ENCODE results near the gene PPP2R5A. TPM values are rescaled to one million over a fixed set of nuclear protein-coding genes. Genes with fewer than 3 reads are reported as not detected.

PPP2R5A gene
- total RNA-seq, 2 experiments from 2014 or later, result 28.0 to 36.0 TPM

- Histone ChIP-seq H3K27ac (ENCODE audit: low read depth, low read length, poor library complexity, severe bottlenecking) (no peak overlapping the region), H3K4me2 (ENCODE audit: low read length) (no peak overlapping the region), H3K9me3 (ENCODE audit: low read length) (no peaks in the 10 kb centered on the region), H3K4me3 (ENCODE audit: low read depth, low read length, poor library complexity, severe bottlenecking) (no peak overlapping the region), H3K4me1 (ENCODE audit: insufficient read depth, low read length, poor library complexity, severe bottlenecking) (no peaks in the 10 kb centered on the region), H3K79me2 (ENCODE audit: insufficient read depth, low read depth, low read length) (no peaks in the 10 kb centered on the region), H4K20me1 (ENCODE audit: insufficient read depth, low read length) (no peaks in the 10 kb centered on the region), H3K36me3 (ENCODE audit: insufficient read depth, low read length) (no peaks in the 10 kb centered on the region), H3K9me2 (ENCODE audit: insufficient read depth, low read length) (no peaks in the 10 kb centered on the region), H2AFZ (ENCODE audit: low read length) (no peak overlapping the region)
- CTCF ChIA-PET (ENCODE audit: unreplicated experiment), result no interaction called here
- POLR2A ChIA-PET, result interaction anchor here (1.7 kb wide), 1 partner anchor 10 kb away, joined by 5 read pairs; no protein-coding TSS in a partner anchor
- TF ChIP-seq EZH2phosphoT487 (IDR thresholded peaks at IDR 0.05; ENCODE audit: borderline replicate concordance, low read depth, low read length) (no peak), CTCF (conservative IDR thresholded peaks at IDR 0.05; ENCODE audit: low read length) (no peak)
- intact Hi-C loops (cut with micrococcal nuclease; ENCODE audit: unreplicated experiment), result no loop called here
- no peak for DNase-seq (ENCODE audit: low spot score)
- BruUV-seq (replicated peaks), result no TSS peak
These were observed 37.2 kb upstream of the PPP2R5A start for GRCh38 chr1:212247988-212248387.

GRCh38 chr1:212254853-212255363, 30.3 kb upstream of the PPP2R5A start:
- Histone ChIP-seq H3K4me1 (ENCODE audit: insufficient read depth, low read length, poor library complexity, severe bottlenecking) (peaks cover 13% of the 10 kb centered on the region), H3K4me3 (ENCODE audit: low read depth, low read length, poor library complexity, severe bottlenecking) (no peak overlapping the region), H2AFZ (ENCODE audit: low read length) (0 out of 2 replicates have a peak overlapping the region, but pooled peaks have one; percentile 89), H3K9me2 (ENCODE audit: insufficient read depth, low read length) (no peaks in the 10 kb centered on the region), H3K79me2 (ENCODE audit: insufficient read depth, low read depth, low read length) (no peaks in the 10 kb centered on the region), H3K27ac (ENCODE audit: low read depth, low read length, poor library complexity, severe bottlenecking) (no peak overlapping the region), H3K9me3 (ENCODE audit: low read length) (no peaks in the 10 kb centered on the region), H3K4me2 (ENCODE audit: low read length) (no peak overlapping the region), H3K36me3 (ENCODE audit: insufficient read depth, low read length) (no peaks in the 10 kb centered on the region), H4K20me1 (ENCODE audit: insufficient read depth, low read length) (no peaks in the 10 kb centered on the region)
- BruUV-seq (replicated peaks), result no TSS peak
- intact Hi-C loops (cut with micrococcal nuclease; ENCODE audit: unreplicated experiment), result no loop called here
- DNase-seq (ENCODE audit: low spot score), result no peak
- no peak for TF ChIP-seq EZH2phosphoT487 (IDR thresholded peaks at IDR 0.05; ENCODE audit: borderline replicate concordance, low read depth, low read length)
- no peak for TF ChIP-seq CTCF (conservative IDR thresholded peaks at IDR 0.05; ENCODE audit: low read length)
- ChIA-PET POLR2A (interaction anchor here (0.5 kb wide), 2 partner anchors 53 to 194 kb away, joined by 3 read pairs; no protein-coding TSS in a partner anchor), CTCF (ENCODE audit: unreplicated experiment) (no interaction called here)

GRCh38 chr1:212255705-212256307, 29.4 kb upstream of the PPP2R5A start:
- Histone ChIP-seq H3K36me3 (ENCODE audit: insufficient read depth, low read length) (no peaks in the 10 kb centered on the region), H3K4me2 (ENCODE audit: low read length) (0 out of 2 replicates have a peak overlapping the region, but pooled peaks have one; percentile 31), H3K79me2 (ENCODE audit: insufficient read depth, low read depth, low read length) (no peaks in the 10 kb centered on the region), H3K9me2 (ENCODE audit: insufficient read depth, low read length) (no peaks in the 10 kb centered on the region), H2AFZ (ENCODE audit: low read length) (peak overlapping the region; percentile 89), H4K20me1 (ENCODE audit: insufficient read depth, low read length) (no peaks in the 10 kb centered on the region), H3K4me1 (ENCODE audit: insufficient read depth, low read length, poor library complexity, severe bottlenecking) (peaks cover 13% of the 10 kb centered on the region), H3K4me3 (ENCODE audit: low read depth, low read length, poor library complexity, severe bottlenecking) (no peak overlapping the region), H3K27ac (ENCODE audit: low read depth, low read length, poor library complexity, severe bottlenecking) (no peak overlapping the region), H3K9me3 (ENCODE audit: low read length) (no peaks in the 10 kb centered on the region)
- peak; percentile 19 for DNase-seq (ENCODE audit: low spot score)
- TF ChIP-seq CTCF (conservative IDR thresholded peaks at IDR 0.05; ENCODE audit: low read length), result no peak
- TF ChIP-seq EZH2phosphoT487 (IDR thresholded peaks at IDR 0.05; ENCODE audit: borderline replicate concordance, low read depth, low read length), result no peak
- ChIA-PET CTCF (ENCODE audit: unreplicated experiment) (interaction anchor here (0.8 kb wide), 1 partner anchor 11 kb away, joined by 3 read pairs; no protein-coding TSS in a partner anchor), POLR2A (interaction anchor here (0.5 to 1.3 kb wide), 3 partner anchors 29 to 195 kb away, joined by 3 to 4 read pairs (median 3); no protein-coding TSS in a partner anchor)
- BruUV-seq (replicated peaks), result no TSS peak
- intact Hi-C loops (cut with micrococcal nuclease; ENCODE audit: unreplicated experiment), result no loop called here
